Choroid plexus epithelial cell (primary cell): Measurements from ENCODE around the gene MACF1.
"Not testable (repeated sequence)": the region's sequence is repeated elsewhere in the genome, so short reads cannot be mapped to it uniquely, and the experiment has no call there.

Source experiments
- DNase-seq: peaks from one replicate; pipeline ENCODE4 v3.0.0-alpha.2; 2010; ENCODE audit warnings: low read depth
- H3K4me3 ChIP-seq: 2 replicates; pipeline ENCODE4 v1.5.1; 2011; ENCODE audit warnings: low read depth, mild to moderate bottlenecking, control low read depth, low read length, moderate library complexity
- CTCF ChIP-seq: conservative IDR thresholded peaks from 2 replicates; pipeline ENCODE4 v1.5.1; 2011; ENCODE audit warnings: low read depth, mild to moderate bottlenecking, control low read depth, inconsistent platforms, low read length, moderate library complexity

Gene MACF1

GRCh38 chr1:39453603-39454002 lies 249.1 kb downstream of the MACF1 start:
- no peak for TF ChIP-seq CTCF
- peak; percentile 94 for DNase-seq
- no peak overlapping the region for H3K4me3 ChIP-seq

- TF ChIP-seq CTCF: no peak
- H3K4me3 ChIP-seq: no peak overlapping the region
- no peak for DNase-seq
These were observed 254.5 kb downstream of the MACF1 start for GRCh38 chr1:39458991-39459390.

GRCh38 chr1:39462074-39462473 lies 257.6 kb downstream of the MACF1 start:
- H3K4me3 ChIP-seq: no peak overlapping the region
- peak; percentile 39 for DNase-seq
- no peak for TF ChIP-seq CTCF

GRCh38 chr1:39466413-39467107 lies 262.1 kb downstream of the MACF1 start:
- DNase-seq: no peak
- H3K4me3 ChIP-seq: no peak overlapping the region
- TF ChIP-seq CTCF: no peak

GRCh38 chr1:39467108-39467720 lies 262.7 kb downstream of the MACF1 start:
- DNase-seq, H3K4me3 ChIP-seq: not testable (repeated sequence)

- no peak overlapping the region for H3K4me3 ChIP-seq
- peak; percentile 12 for TF ChIP-seq CTCF
- no peak for DNase-seq
These were observed 264.7 kb downstream of the MACF1 start for GRCh38 chr1:39469150-39469549.

GRCh38 chr1:39470040-39470439 lies 265.5 kb downstream of the MACF1 start:
- no peak for DNase-seq
- no peak overlapping the region for H3K4me3 ChIP-seq
- TF ChIP-seq CTCF: no peak
